Sigmoid colon (tissue), 4 donors: ENCODE measurements around the gene RAET1G.

Source experiments
- CTCF ChIP-seq, 4 experiments: fragments of 450-650 bp in 3 of 4; fragments of 200-600 bp in 1 of 4; IDR thresholded peaks; one replicate each; pipeline ENCODE4 v1.5.1; 2016 to 2019; ENCODE audit warnings: antibody characterized with exemption in 4 of 4, mild to moderate bottlenecking in 3 of 4, moderate library complexity in 2 of 4
- POLR2A ChIP-seq, 2 donors: fragments of 450-650 bp; IDR thresholded peaks; one replicate each; pipeline ENCODE4 v1.6.1; 2016; ENCODE audit warnings: antibody characterized with exemption in 2 of 2, mild to moderate bottlenecking in 2 of 2, moderate library complexity in 2 of 2
- POLR2AphosphoS5 ChIP-seq, 4 donors: sonication (generic); formaldehyde crosslinking; IDR thresholded peaks; one replicate each; pipeline ENCODE4 v1.6.1; 2017; ENCODE audit warnings: antibody characterized with exemption in 4 of 4

GRCh38 chr6:149933461-149933860, 10.5 kb upstream of the RAET1G start:
- no peak for TF ChIP-seq CTCF (IDR thresholded peaks at IDR 0.05)
- TF ChIP-seq POLR2A (IDR thresholded peaks at IDR 0.05), result no peak
- TF ChIP-seq POLR2AphosphoS5 (IDR thresholded peaks at IDR 0.05), result no peak
